ENCODE measurements around the gene STIM1.

The STIM1 gene

DNA sequence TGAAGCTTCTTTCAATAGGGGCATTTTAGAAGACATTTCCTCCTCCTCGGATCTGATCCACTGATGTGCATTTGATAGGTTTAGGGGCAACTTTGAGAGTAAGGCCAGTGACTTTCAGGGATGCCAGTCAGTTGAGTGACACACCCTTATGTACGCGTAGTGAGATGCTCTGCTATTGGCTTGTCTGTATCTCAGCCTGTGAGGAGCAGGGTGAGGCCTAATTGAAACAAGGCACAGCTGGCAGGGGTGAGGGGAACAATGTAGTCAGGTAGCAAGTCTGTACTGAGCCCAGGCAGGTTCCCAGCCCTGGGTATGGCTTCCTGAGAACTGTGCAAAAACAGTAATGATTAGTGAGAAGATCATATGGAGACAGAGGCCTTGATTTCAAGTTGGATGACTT is 61.5 kb downstream of the STIM1 start:
- DNase-seq (ENCODE audit: low spot score), result no peak

GRCh38 chr11:3920148-3920852 is 64.8 kb downstream of the STIM1 start:
- no peak for DNase-seq (ENCODE audit: low spot score)

GRCh38 chr11:3922056-3922455 is 66.6 kb downstream of the STIM1 start:
- DNase-seq (ENCODE audit: low spot score), result no peak

GRCh38 chr11:3925513-3925912 is 70.0 kb downstream of the STIM1 start:
- DNase-seq (ENCODE audit: low spot score), result no peak

- DNase-seq (ENCODE audit: low spot score), result no peak
These were observed 71.1 kb downstream of the STIM1 start for GRCh38 chr11:3926458-3927095.

GRCh38 chr11:3927129-3927796 is 71.8 kb downstream of the STIM1 start:
- no peak for DNase-seq (ENCODE audit: low spot score)

- DNase-seq (ENCODE audit: low spot score), result no peak
These were observed 73.8 kb downstream of the STIM1 start for GRCh38 chr11:3929232-3929631.

- no peak for DNase-seq (ENCODE audit: low spot score)
These were observed 74.2 kb downstream of the STIM1 start for GRCh38 chr11:3929649-3930048.

DNA sequence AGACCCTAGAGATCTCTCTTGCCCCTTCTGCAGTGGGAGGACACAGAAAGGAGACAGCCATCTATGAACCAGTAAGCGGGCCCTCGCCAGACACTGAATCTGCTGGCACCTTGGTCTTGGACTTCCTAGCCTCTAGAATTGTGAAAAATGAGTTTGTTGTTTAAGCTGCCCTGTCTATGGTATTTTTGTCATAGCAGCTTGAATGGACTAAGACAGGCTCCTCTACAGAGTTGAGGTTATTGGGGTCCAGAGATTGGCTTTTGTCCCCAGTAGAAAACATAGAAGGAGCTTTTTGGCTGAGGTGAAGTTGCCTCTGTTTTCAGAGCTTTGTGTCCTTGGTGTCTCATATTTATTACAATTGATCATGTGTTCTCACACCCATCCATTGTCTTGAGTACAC is 77.2 kb downstream of the STIM1 start:
- no peak for DNase-seq (ENCODE audit: low spot score)

DNA sequence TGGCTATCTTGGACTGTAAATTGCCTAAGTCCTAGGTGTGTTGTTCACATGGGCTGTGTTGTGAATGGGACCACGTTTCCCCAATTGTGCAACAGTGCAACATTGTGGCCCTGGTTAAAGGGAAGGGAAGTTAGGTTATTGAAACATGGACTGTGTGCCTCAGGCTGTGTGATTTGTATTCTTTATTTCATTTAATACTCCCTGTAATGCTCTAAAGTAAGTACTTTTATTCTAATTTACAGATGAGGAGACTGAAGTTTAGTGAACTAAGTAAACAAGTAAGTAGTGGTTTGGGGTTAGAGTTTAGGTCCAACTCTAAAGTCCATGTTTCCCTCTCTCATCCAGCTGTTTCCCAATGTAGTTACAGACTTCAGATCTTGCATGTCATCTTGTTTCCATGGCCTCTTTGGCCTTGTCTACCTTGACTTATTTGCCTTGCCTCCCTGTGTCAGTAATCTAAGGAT is 77.7 kb downstream of the STIM1 start:
- no peak for DNase-seq (ENCODE audit: low spot score)

- no peak for DNase-seq (ENCODE audit: low spot score)
These were observed 79.2 kb downstream of the STIM1 start for GRCh38 chr11:3934658-3935057.

GRCh38 chr11:3936517-3936916 is 81.1 kb downstream of the STIM1 start:
- no peak for DNase-seq (ENCODE audit: low spot score)

GRCh38 chr11:3939211-3939610 is 83.7 kb downstream of the STIM1 start:
- peak; percentile 47 for DNase-seq (ENCODE audit: low spot score)

- no peak for DNase-seq (ENCODE audit: low spot score)
These were observed 84.3 kb downstream of the STIM1 start for GRCh38 chr11:3939651-3940190.

- DNase-seq (ENCODE audit: low spot score), result no peak
These were observed 86.9 kb downstream of the STIM1 start for GRCh38 chr11:3942160-3942955.

DNA sequence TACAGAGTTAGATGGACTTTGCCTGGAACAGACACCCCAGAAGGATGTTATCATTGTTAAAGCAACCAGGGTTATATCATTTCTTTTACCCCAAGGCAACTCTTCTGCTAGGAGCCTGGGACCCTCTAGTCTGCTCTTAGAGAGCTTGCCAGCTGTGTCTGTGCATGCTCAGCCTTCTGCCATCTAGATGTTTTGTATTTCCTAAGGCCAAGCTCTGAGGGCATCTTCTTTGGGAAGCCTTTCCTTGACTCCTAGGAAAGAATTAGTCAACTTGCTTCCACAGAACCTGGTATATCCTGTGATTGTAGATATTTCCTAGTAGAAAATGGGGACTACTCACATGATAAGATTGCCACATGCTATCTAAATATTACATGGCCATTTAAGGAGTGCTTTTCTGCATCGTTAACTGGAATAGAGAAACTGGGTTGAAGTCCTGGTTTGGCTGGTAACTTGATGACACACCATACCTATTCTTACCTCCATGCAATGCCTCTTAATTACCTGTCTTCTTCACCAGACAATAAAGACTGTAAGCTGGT is 87.6 kb downstream of the STIM1 start:
- no peak for DNase-seq (ENCODE audit: low spot score)

- DNase-seq (ENCODE audit: low spot score), result no peak
These were observed 88.7 kb downstream of the STIM1 start for GRCh38 chr11:3944198-3944597.

DNA sequence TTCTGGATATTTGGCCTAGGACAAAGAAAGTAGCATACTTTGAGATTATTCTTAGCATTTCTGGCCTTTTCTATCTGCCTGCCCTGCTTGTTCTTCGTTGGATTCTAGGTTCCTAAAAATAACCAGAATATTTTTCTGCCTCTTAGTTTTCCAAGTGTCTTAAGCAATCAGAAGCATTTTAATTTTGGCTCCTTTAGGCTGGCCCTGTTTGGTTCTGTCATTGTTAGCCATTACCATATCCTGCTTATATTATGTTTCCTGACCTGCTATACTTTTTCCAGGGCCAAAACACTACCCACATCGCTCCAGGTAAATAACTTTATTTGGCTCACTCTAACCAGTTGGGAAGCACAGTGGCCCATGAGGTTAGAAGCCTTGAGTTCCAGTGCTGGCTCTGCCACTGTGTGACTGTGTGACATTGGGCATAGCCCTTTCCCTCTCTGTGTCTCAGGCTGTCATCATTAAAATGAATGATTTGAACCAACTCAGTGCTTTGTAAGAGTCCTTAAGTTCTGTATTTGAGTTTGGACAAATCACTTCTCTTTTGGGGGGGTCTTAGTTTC is 91.1 kb downstream of the STIM1 start:
- DNase-seq (ENCODE audit: low spot score), result no peak

DNA sequence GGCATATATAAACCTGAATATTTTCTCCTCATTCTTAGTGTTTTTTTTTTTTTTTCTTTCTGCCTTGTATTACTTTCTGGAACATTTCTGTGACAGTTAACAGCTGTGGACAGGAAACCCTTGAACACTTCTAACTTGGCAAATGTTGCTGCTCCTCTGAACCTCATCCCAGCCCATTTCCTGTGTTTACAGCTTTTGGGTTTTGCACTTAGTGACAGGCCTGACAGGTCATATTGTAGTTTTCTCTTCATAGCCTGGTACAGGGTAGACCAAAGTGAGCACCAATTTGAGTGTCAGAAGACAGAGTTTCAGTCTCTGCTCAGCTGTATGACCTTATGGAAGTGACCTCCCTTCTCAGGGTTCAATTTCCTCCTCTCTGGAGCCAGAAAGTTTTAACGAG is 91.6 kb downstream of the STIM1 start:
- peak; percentile 33 for DNase-seq (ENCODE audit: low spot score)

- no peak for DNase-seq (ENCODE audit: low spot score)
These were observed 93.7 kb downstream of the STIM1 start for GRCh38 chr11:3949125-3949524.

GRCh38 chr11:3950996-3951660 is 95.7 kb downstream of the STIM1 start:
- peak; percentile 69 for DNase-seq (ENCODE audit: low spot score)
